SK-N-SH treated with all-trans-retinoic acid at 6 μM for 48 hours (cell line): ENCODE results near the gene GFPT2.

Source experiments
- ATAC-seq: fragments of 200-7000 bp; cut with Tn5 transposase; 3 replicates; pipeline ENCODE4 v1.9.1; 2020; ENCODE audit warnings: mild to moderate bottlenecking, moderate library complexity
- ARNTL ChIP-seq: fragments of 450-650 bp; formaldehyde crosslinking; IDR thresholded peaks from 2 replicates; pipeline ENCODE4 v1.5.0; 2020; ENCODE audit warnings: low read depth, mild to moderate bottlenecking, moderate library complexity, borderline replicate concordance
- BACH2 ChIP-seq: fragments of 250-450 bp; sonication (Bioruptor Pico); IDR thresholded peaks from 2 replicates; pipeline ENCODE4 v1.9.0; 2021; ENCODE audit warnings: mild to moderate bottlenecking, borderline replicate concordance
- CSDC2 ChIP-seq: fragments of 250-450 bp; sonication (Bioruptor Pico); IDR thresholded peaks from 2 replicates; pipeline ENCODE4 v1.5.0; 2020; ENCODE audit warnings: mild to moderate bottlenecking, moderate library complexity
- ESRRG ChIP-seq: fragments of 250-450 bp; sonication (Bioruptor Pico); IDR thresholded peaks from 2 replicates; pipeline ENCODE4 v1.6.1; 2021; ENCODE audit warnings: mild to moderate bottlenecking
- GLIS3 ChIP-seq: fragments of 250-450 bp; sonication (Bioruptor Pico); IDR thresholded peaks from 2 replicates; pipeline ENCODE4 v1.5.0; 2020; ENCODE audit warnings: mild to moderate bottlenecking, moderate library complexity
- ISL1 ChIP-seq: fragments of 250-450 bp; sonication (Bioruptor Pico); IDR thresholded peaks from 2 replicates; pipeline ENCODE4 v2.1.2; 2022; ENCODE audit warnings: mild to moderate bottlenecking, moderate library complexity
- OSR1 ChIP-seq: fragments of 250-450 bp; sonication (Bioruptor Pico); IDR thresholded peaks from 2 replicates; pipeline ENCODE4 v1.8.0; 2022; ENCODE audit warnings: moderate library complexity, mild to moderate bottlenecking, inconsistent platforms
- RARB ChIP-seq: fragments of 250-450 bp; sonication (Bioruptor Pico); IDR thresholded peaks from 2 replicates; pipeline ENCODE4 v1.8.0; 2021; ENCODE audit warnings: mild to moderate bottlenecking, moderate library complexity
- SNAI2 ChIP-seq: fragments of 250-450 bp; sonication (Bioruptor Pico); IDR thresholded peaks from 2 replicates; pipeline ENCODE4 v1.5.0; 2020; ENCODE audit warnings: mild to moderate bottlenecking, moderate library complexity
- TCF4 ChIP-seq: fragments of 250-450 bp; sonication (Bioruptor Pico); IDR thresholded peaks from 2 replicates; pipeline ENCODE4 v1.8.0; 2021; ENCODE audit warnings: mild to moderate bottlenecking, moderate library complexity, borderline replicate concordance
- TOX ChIP-seq: fragments of 250-450 bp; sonication (Bioruptor Pico); IDR thresholded peaks from 2 replicates; pipeline ENCODE4 v1.8.0; 2021; ENCODE audit warnings: mild to moderate bottlenecking, moderate library complexity, borderline replicate concordance
- TSHZ2 ChIP-seq: fragments of 250-450 bp; sonication (Bioruptor Pico); IDR thresholded peaks from 2 replicates; pipeline ENCODE4 v1.5.0; 2020; ENCODE audit warnings: mild to moderate bottlenecking, moderate library complexity
- ZC3H10 ChIP-seq: fragments of 250-450 bp; sonication (Bioruptor Pico); IDR thresholded peaks from 2 replicates; pipeline ENCODE4 v1.5.1; 2021; ENCODE audit warnings: mild to moderate bottlenecking, moderate library complexity
- ZFP3 ChIP-seq: fragments of 250-450 bp; sonication (Bioruptor Pico); IDR thresholded peaks from 2 replicates; pipeline ENCODE4 v1.5.0; 2020; ENCODE audit warnings: mild to moderate bottlenecking, moderate library complexity
- ZFP30 ChIP-seq: fragments of 450-650 bp; formaldehyde crosslinking; IDR thresholded peaks from 2 replicates; pipeline ENCODE4 v1.5.0; 2022; ENCODE audit warnings: mild to moderate bottlenecking, moderate library complexity
- ZNF565 ChIP-seq: fragments of 450-650 bp; formaldehyde crosslinking; conservative IDR thresholded peaks from 2 replicates; pipeline ENCODE4 v1.5.0; 2020; ENCODE audit warnings: low read depth, mild to moderate bottlenecking, moderate library complexity
- ZNF70 ChIP-seq: fragments of 450-650 bp; formaldehyde crosslinking; IDR thresholded peaks from 2 replicates; pipeline ENCODE4 v1.5.0; 2020; ENCODE audit warnings: mild to moderate bottlenecking, moderate library complexity
- ZNF8 ChIP-seq: fragments of 450-650 bp; formaldehyde crosslinking; IDR thresholded peaks from 2 replicates; pipeline ENCODE4 v1.5.0; 2020; ENCODE audit warnings: mild to moderate bottlenecking, moderate library complexity
- TF ChIP-seq, protein P1 (sequence below): fragments of 250-450 bp; sonication (Bioruptor Pico); IDR thresholded peaks from 2 replicates; pipeline ENCODE4 v1.8.0; 2020; ENCODE audit warnings: mild to moderate bottlenecking, moderate library complexity, borderline replicate concordance
- TF ChIP-seq, protein P2 (sequence below): fragments of 250-450 bp; sonication (Bioruptor Pico); IDR thresholded peaks from 2 replicates; pipeline ENCODE4 v1.8.0; 2021; ENCODE audit warnings: low read depth, mild to moderate bottlenecking, moderate library complexity, borderline replicate concordance
- TF ChIP-seq, protein P3 (sequence below): fragments of 250-450 bp; sonication (Bioruptor Pico); IDR thresholded peaks from 2 replicates; pipeline ENCODE4 v1.5.1; 2020; ENCODE audit warnings: low read depth, mild to moderate bottlenecking, moderate library complexity
- TF ChIP-seq, protein P4 (sequence below): fragments of 250-450 bp; sonication (Bioruptor Pico); IDR thresholded peaks from 2 replicates; pipeline ENCODE4 v1.5.1; 2021; ENCODE audit warnings: mild to moderate bottlenecking, moderate library complexity

The GFPT2 gene

DNA sequence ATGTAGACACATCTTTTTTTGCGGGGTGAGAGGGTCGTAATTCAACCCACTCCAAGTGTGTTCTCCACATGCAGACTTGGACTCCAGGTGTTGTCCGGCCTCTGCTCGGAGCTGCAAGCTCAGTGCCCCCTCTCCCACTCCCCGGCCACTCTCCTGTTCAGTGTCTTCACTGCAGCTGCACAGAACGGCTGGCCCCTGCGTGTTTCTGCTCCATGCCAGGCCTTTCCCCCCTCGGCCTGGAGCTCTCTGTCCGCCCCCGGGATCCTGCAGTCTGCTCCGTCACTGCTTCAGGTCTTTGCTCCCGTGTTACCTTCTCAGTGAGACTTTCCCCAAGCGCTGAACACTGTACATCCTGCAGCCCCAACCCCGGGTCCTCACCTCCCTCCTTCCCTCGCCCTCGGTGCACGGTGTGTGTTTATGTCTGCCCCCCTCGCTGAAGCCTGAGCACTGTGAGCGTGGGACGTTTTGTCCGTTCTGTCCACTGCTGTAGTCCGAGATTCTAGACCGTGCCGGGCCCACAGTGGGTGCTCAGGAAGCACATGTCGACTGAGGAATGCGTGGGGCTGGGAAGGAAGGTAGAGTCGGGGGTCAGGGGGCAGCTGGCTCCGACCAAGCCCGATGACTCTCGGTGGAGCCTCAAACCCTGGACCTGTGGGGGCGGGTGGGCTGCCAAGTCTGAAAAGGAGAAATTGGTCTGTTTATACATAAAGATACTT, 26.4 kb upstream of the GFPT2 start:
- no peak for TF ChIP-seq GLIS3 (CRISPR knock-in tag)
- TF ChIP-seq, protein P1, sequence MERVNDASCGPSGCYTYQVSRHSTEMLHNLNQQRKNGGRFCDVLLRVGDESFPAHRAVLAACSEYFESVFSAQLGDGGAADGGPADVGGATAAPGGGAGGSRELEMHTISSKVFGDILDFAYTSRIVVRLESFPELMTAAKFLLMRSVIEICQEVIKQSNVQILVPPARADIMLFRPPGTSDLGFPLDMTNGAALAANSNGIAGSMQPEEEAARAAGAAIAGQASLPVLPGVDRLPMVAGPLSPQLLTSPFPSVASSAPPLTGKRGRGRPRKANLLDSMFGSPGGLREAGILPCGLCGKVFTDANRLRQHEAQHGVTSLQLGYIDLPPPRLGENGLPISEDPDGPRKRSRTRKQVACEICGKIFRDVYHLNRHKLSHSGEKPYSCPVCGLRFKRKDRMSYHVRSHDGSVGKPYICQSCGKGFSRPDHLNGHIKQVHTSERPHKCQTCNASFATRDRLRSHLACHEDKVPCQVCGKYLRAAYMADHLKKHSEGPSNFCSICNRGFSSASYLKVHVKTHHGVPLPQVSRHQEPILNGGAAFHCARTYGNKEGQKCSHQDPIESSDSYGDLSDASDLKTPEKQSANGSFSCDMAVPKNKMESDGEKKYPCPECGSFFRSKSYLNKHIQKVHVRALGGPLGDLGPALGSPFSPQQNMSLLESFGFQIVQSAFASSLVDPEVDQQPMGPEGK (CRISPR knock-in tag), result no peak
- TF ChIP-seq ESRRG (CRISPR knock-in tag), result no peak
- TF ChIP-seq ZC3H10 (CRISPR knock-in tag), result no peak
- TF ChIP-seq ZNF8 (CRISPR knock-in tag), result no peak
- no peak for TF ChIP-seq OSR1
- no peak for TF ChIP-seq TOX (CRISPR knock-in tag)
- TF ChIP-seq, protein P2, sequence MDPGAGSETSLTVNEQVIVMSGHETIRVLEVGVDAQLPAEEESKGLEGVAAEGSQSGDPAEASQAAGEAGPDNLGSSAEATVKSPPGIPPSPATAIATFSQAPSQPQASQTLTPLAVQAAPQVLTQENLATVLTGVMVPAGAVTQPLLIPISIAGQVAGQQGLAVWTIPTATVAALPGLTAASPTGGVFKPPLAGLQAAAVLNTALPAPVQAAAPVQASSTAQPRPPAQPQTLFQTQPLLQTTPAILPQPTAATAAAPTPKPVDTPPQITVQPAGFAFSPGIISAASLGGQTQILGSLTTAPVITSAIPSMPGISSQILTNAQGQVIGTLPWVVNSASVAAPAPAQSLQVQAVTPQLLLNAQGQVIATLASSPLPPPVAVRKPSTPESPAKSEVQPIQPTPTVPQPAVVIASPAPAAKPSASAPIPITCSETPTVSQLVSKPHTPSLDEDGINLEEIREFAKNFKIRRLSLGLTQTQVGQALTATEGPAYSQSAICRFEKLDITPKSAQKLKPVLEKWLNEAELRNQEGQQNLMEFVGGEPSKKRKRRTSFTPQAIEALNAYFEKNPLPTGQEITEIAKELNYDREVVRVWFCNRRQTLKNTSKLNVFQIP (CRISPR knock-in tag), result no peak
- no peak for TF ChIP-seq RARB (CRISPR knock-in tag)
- TF ChIP-seq, protein P3, sequence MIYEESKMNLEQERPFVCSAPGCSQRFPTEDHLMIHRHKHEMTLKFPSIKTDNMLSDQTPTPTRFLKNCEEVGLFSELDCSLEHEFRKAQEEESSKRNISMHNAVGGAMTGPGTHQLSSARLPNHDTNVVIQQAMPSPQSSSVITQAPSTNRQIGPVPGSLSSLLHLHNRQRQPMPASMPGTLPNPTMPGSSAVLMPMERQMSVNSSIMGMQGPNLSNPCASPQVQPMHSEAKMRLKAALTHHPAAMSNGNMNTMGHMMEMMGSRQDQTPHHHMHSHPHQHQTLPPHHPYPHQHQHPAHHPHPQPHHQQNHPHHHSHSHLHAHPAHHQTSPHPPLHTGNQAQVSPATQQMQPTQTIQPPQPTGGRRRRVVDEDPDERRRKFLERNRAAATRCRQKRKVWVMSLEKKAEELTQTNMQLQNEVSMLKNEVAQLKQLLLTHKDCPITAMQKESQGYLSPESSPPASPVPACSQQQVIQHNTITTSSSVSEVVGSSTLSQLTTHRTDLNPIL (CRISPR knock-in tag), result no peak
- no peak for TF ChIP-seq SNAI2
- TF ChIP-seq ZFP3, result no peak
- TF ChIP-seq TCF4, result no peak
- TF ChIP-seq ZNF565 (CRISPR knock-in tag), result no peak
- TF ChIP-seq ISL1, result no peak
- no peak for TF ChIP-seq CSDC2 (CRISPR knock-in tag)
- TF ChIP-seq ARNTL (CRISPR knock-in tag), result no peak
- TF ChIP-seq, protein P4, sequence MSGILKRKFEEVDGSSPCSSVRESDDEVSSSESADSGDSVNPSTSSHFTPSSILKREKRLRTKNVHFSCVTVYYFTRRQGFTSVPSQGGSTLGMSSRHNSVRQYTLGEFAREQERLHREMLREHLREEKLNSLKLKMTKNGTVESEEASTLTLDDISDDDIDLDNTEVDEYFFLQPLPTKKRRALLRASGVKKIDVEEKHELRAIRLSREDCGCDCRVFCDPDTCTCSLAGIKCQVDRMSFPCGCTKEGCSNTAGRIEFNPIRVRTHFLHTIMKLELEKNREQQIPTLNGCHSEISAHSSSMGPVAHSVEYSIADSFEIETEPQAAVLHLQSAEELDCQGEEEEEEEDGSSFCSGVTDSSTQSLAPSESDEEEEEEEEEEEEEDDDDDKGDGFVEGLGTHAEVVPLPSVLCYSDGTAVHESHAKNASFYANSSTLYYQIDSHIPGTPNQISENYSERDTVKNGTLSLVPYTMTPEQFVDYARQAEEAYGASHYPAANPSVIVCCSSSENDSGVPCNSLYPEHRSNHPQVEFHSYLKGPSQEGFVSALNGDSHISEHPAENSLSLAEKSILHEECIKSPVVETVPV, result no peak
- no peak for ATAC-seq

GRCh38 chr5:180378438-180379344, 25.6 kb upstream of the GFPT2 start:
- TF ChIP-seq ZNF8 (CRISPR knock-in tag) (no peak), TOX (CRISPR knock-in tag) (no peak), ZFP3 (no peak), ISL1 (no peak), OSR1 (no peak), ZFP30 (CRISPR knock-in tag) (no peak), ZNF70 (no peak), TCF4 (no peak), GLIS3 (CRISPR knock-in tag) (no peak), CSDC2 (CRISPR knock-in tag) (no peak)

DNA sequence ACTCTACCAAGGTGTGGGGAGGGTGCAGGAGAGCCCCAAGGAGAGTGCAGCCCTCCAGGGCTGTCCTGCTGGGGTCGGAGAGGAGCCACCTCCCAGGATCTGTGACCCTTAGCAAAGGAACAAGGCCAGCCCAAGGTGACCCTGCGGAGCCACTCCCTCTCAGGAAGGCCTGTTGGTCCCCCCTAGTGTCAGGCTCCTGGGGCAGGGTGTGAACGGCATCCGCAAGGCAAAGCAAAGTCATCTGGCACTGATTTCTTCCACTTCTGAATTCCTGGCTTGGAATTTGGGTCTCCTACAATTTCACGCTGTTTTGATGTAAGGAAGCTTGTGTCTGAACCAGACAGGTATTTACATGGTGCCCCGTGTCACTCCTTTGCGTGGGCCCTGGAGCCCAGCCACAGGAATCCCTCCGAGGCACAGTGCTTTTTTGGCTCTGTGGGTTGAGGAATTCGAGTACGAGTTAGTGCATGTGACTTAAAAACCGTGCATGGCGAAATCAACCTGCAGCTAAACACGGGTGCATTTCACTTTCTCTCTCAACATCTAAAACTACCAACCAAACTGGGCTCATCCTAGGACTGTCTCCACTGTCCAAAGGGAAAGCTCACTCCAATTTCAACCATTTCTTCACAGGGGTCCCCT, 24.5 kb upstream of the GFPT2 start:
- ATAC-seq, result no peak
- TF ChIP-seq ZNF565 (CRISPR knock-in tag), result no peak
- no peak for TF ChIP-seq ZFP3
- TF ChIP-seq GLIS3 (CRISPR knock-in tag), result no peak
- no peak for TF ChIP-seq ZNF8 (CRISPR knock-in tag)
- no peak for TF ChIP-seq SNAI2
- TF ChIP-seq, protein P3 (CRISPR knock-in tag), result no peak
- no peak for TF ChIP-seq BACH2 (CRISPR knock-in tag)
- TF ChIP-seq CSDC2 (CRISPR knock-in tag), result no peak
- TF ChIP-seq TCF4, result no peak
- TF ChIP-seq TOX (CRISPR knock-in tag), result no peak
- TF ChIP-seq, protein P4, result no peak
- TF ChIP-seq TSHZ2 (CRISPR knock-in tag), result no peak
- no peak for TF ChIP-seq ISL1

More at GRCh38 chr5:180378438-180379344, 25.6 kb upstream of the GFPT2 start:
- no peak for ATAC-seq
